Upper lobe of left lung (tissue), 6 donors: ENCODE measurements around the gene KRT6C. TPM values are rescaled to one million over a fixed set of nuclear protein-coding genes. Genes with fewer than 3 reads are reported as not detected.
"Not testable (repeated sequence)": the region's sequence is repeated elsewhere in the genome, so short reads cannot be mapped to it uniquely, and the experiment has no call there.

Experiments
- ATAC-seq, 2 donors: fragments of 200-7000 bp; cut with Tn5 transposase; one replicate each; pipeline ENCODE4 v1.9.1; 2022; ENCODE audit warnings: mild to moderate bottlenecking in 2 of 2, moderate library complexity in 2 of 2; ENCODE audit not compliant: low FRiP score in 2 of 2
- DNase-seq, 2 donors: peaks; one replicate each; pipeline ENCODE4 v3.0.0-alpha.2; 2019 to 2020
- H3K27ac ChIP-seq, 4 donors: fragments of 200-600 bp; sonication (generic); one replicate each; pipeline ENCODE4 v1.5.1; 2016 to 2019
- H3K27me3 ChIP-seq, 4 donors: fragments of 200-600 bp; sonication (generic); one replicate each; pipeline ENCODE4 v1.5.1; 2017 to 2019
- H3K36me3 ChIP-seq, 4 donors: fragments of 200-600 bp; sonication (generic); one replicate each; pipeline ENCODE4 v1.5.1; 2016 to 2019
- H3K4me1 ChIP-seq, 4 donors: fragments of 200-600 bp; sonication (generic); one replicate each; pipeline ENCODE4 v1.5.1; 2018 to 2019
- H3K4me3 ChIP-seq, 4 donors: fragments of 200-600 bp; sonication (generic); one replicate each; pipeline ENCODE4 v1.5.1; 2017 to 2019; ENCODE audit warnings: mild to moderate bottlenecking in 2 of 4, moderate library complexity in 1 of 4
- H3K9me3 ChIP-seq, 4 donors: fragments of 200-600 bp; sonication (generic); one replicate each; pipeline ENCODE4 v1.5.1; 2018 to 2019
- EP300 ChIP-seq, 4 donors: sonication (generic); formaldehyde crosslinking; IDR thresholded peaks; one replicate each; pipeline ENCODE4 v1.5.1; 2017; ENCODE audit warnings: antibody characterized with exemption in 4 of 4, control low read depth in 2 of 4
- POLR2A ChIP-seq, 4 donors: fragments of 450-650 bp; IDR thresholded peaks; one replicate each; pipeline ENCODE4 v1.5.1; 2016 to 2017; ENCODE audit warnings: antibody characterized with exemption in 4 of 4, mild to moderate bottlenecking in 2 of 4
- POLR2AphosphoS5 ChIP-seq, 2 donors: sonication (generic); formaldehyde crosslinking; IDR thresholded peaks; one replicate each; pipeline ENCODE4 v1.5.1; 2017; ENCODE audit warnings: antibody characterized with exemption in 2 of 2
- WGBS, 2 donors: methylation state at CpG; one replicate each; pipeline ENCODE4 v1.1.5; 2017 to 2018; 5-methylcytosine and 5-hydroxymethylcytosine counted together
- total RNA-seq, 6 donors: library from RNA; depleted of rRNA in 4 of 6; stranded (reverse); fragments of >200 nt in 4 of 6; gene quantifications; one replicate each; pipeline versions ENCODE4 v1.1.0 to v1.2.1, GENCODE V29; 2016 to 2021
- TF ChIP-seq, protein P1 (sequence below), 6 experiments: fragments of 450-650 bp in 4 of 6; fragments of 200-600 bp in 2 of 6; sonication (generic) in 2 of 6; IDR thresholded peaks; one replicate each; pipeline ENCODE4 v1.5.1; 2016 to 2019; ENCODE audit warnings: antibody characterized with exemption in 6 of 6
- donor health status: DM: no; HTN: no; CAD: no; lungs with moderate emphysema.
- donor health status: DM: no; HTN: yes; CAD: no; lungs with severe emphysema.

KRT6C gene
- total RNA-seq, 6 donors from 2014 or later: not detected

DNA sequence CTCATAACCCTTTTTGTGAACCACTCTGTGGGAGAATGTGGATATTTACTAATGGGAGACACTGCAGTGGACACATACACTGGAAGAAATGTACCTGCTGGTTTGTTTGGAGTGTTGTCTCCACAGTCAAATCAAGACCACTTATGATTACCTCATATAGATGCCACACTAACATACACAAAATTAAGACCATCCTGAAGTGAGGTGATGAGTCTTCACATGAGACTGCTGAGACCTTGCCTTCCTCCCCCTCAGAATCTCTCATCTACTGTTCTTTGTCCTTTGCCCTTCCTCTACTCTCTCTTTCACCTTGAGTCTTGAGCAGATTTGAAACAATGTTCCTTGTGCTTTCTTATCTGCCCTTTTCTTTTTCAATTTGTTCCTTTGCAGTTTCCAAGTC, 15.1 kb upstream of the KRT6C start:
- DNase-seq: no peak
- ATAC-seq: no peak
- no peak overlapping the region for H3K27ac ChIP-seq
- peaks cover 0 to 4% (median 1%) of the 10 kb centered on the region in 4 donors for H3K4me1 ChIP-seq
- TF ChIP-seq, protein P1, sequence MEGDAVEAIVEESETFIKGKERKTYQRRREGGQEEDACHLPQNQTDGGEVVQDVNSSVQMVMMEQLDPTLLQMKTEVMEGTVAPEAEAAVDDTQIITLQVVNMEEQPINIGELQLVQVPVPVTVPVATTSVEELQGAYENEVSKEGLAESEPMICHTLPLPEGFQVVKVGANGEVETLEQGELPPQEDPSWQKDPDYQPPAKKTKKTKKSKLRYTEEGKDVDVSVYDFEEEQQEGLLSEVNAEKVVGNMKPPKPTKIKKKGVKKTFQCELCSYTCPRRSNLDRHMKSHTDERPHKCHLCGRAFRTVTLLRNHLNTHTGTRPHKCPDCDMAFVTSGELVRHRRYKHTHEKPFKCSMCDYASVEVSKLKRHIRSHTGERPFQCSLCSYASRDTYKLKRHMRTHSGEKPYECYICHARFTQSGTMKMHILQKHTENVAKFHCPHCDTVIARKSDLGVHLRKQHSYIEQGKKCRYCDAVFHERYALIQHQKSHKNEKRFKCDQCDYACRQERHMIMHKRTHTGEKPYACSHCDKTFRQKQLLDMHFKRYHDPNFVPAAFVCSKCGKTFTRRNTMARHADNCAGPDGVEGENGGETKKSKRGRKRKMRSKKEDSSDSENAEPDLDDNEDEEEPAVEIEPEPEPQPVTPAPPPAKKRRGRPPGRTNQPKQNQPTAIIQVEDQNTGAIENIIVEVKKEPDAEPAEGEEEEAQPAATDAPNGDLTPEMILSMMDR (IDR thresholded peaks at IDR 0.05): no peak
- TF ChIP-seq POLR2AphosphoS5 (IDR thresholded peaks at IDR 0.05) (no peak), POLR2A (IDR thresholded peaks at IDR 0.05) (no peak), EP300 (IDR thresholded peaks at IDR 0.05) (no peak)
- H3K27me3 ChIP-seq: no peaks in the 10 kb centered on the region
- no peak overlapping the region for H3K4me3 ChIP-seq
- peaks cover 0 to 4% (median 0%) of the 10 kb centered on the region in 4 donors for H3K9me3 ChIP-seq
- H3K36me3 ChIP-seq: no peaks in the 10 kb centered on the region

DNA sequence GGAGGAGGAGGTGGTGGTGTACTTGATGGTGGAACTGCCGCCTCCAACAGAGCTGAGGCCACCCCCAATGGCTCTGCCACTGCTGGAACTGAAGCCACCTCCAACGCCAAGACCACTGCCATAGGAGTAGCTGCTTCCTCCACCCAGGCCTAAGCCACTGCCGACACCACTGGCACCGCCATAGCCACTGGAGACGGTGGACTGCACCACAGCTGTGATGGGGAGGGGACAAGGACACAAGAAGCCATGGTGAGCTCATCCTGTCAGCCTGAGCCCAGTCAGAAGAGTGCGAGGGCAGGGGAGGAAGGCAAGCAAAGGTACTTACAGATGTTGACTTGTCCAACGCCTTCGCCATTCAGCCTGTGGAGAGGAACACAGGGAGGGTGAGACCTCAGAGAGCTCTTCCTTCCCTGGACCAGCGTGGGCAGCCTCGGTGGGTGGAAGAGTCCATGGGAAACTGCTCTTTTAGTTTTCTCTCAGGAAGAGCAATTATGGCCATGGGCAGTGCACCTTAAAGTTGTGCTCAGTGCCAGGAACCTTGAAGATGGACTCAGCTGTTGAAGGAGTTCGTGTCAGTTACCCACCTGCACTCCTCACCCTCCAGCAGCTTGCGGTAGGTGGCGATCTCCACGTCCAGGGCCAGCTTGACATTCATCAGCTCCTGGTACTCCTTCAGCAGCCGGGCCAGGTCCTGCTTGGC, 14.3 kb upstream of the KRT6C start:
- not testable (repeated sequence) for H3K4me1 ChIP-seq, H3K27me3 ChIP-seq, ATAC-seq, H3K4me3 ChIP-seq, H3K27ac ChIP-seq, H3K9me3 ChIP-seq, H3K36me3 ChIP-seq
- DNase-seq: peak in 1 of 2 donors; percentile 25
- 82 to 83% methylated on average over 5 to 14 of the region's 15 CpGs for whole genome bisulfite sequencing, 2 donors

DNA sequence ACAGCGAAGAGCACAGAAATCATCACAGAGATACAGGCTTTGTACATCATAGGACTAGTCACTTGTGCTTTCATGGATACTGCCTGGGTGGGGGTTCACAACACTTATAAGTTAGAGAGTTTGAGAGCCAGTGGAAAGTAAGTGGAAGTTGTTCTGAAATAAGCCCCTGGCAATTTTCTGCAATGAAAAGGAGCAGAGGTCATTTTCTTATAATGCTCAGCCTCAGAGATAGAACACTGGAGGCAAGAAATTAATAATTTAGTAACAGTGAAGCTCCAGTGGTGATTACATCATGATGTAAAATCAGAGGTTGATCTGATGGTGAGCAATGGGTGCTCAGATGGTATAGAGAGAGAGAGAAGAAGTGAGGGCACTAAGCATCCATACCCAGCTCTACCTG, 13.6 kb upstream of the KRT6C start:
- ATAC-seq: no peak
- WGBS, 2 donors: 38 to 100% methylated on average over 1 of the region's 1 CpG
- H3K9me3 ChIP-seq: peaks cover 0 to 4% (median 0%) of the 10 kb centered on the region in 4 donors

DNA sequence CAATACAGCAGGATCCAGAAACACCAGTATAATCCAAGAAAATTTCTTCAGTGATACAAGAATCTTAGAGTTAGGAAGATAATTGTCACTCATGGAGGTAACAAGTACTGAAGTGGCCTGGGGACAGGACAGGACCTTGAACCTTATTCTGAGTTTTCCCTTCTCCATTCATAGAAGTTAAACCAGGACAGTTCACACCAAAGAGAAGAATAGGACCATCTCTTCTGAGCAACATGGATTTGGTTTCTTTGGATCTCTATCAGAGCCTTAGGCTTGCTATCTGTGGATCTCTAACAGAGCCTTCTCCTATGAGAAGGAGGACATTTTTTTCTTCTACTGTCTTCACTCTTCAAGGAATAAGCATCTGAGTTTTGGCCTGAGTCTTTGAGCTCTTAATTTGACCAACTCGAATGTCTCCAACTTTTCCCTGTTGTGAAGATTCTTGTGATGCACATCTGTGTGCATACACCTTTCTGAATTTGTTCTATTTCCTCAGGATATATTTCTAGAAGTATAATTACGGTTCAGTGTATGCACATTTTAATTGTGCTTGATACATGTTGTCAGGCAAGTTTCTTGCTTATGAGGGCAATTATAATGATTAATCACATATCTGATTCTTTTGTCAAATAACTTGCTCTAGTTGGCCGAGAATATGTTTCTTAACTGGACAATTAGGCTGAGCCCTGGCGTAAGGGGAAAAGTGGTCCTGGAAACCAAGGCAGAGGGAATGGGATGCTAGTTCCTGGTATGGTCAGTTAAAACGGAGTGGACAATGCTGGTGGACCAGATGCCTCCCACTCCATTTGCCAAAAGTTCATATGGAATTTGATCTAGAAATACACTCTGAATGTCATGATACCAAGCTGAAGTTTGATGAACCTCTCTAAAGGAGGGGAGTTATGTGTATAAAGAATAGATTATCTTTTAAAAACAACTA, 12.8 kb upstream of the KRT6C start:
- H3K27me3 ChIP-seq: no peaks in the 10 kb centered on the region
- H3K4me3 ChIP-seq: no peak overlapping the region
- no peak overlapping the region for H3K27ac ChIP-seq
- no peaks in the 10 kb centered on the region for H3K4me1 ChIP-seq
- ATAC-seq: no peak
- H3K9me3 ChIP-seq: peaks cover 0 to 4% (median 0%) of the 10 kb centered on the region in 4 donors
- WGBS, 2 donors: 87% methylated on average over 5 of the region's 5 CpGs
- no peak for DNase-seq
- no peaks in the 10 kb centered on the region for H3K36me3 ChIP-seq
- TF ChIP-seq, protein P1 (IDR thresholded peaks at IDR 0.05): no peak
- no peak for TF ChIP-seq POLR2A (IDR thresholded peaks at IDR 0.05)
- no peak for TF ChIP-seq POLR2AphosphoS5 (IDR thresholded peaks at IDR 0.05)

More for the DNA sequence above, 13.6 kb upstream of the KRT6C start:
- Histone ChIP-seq H3K27ac (no peak overlapping the region), H3K27me3 (no peaks in the 10 kb centered on the region), H3K4me3 (no peak overlapping the region), H3K4me1 (no peaks in the 10 kb centered on the region), H3K36me3 (no peaks in the 10 kb centered on the region)
- TF ChIP-seq POLR2AphosphoS5 (IDR thresholded peaks at IDR 0.05): no peak
- no peak for TF ChIP-seq POLR2A (IDR thresholded peaks at IDR 0.05)
- no peak for TF ChIP-seq EP300 (IDR thresholded peaks at IDR 0.05)
- TF ChIP-seq, protein P1 (IDR thresholded peaks at IDR 0.05): no peak
- DNase-seq: no peak

DNA sequence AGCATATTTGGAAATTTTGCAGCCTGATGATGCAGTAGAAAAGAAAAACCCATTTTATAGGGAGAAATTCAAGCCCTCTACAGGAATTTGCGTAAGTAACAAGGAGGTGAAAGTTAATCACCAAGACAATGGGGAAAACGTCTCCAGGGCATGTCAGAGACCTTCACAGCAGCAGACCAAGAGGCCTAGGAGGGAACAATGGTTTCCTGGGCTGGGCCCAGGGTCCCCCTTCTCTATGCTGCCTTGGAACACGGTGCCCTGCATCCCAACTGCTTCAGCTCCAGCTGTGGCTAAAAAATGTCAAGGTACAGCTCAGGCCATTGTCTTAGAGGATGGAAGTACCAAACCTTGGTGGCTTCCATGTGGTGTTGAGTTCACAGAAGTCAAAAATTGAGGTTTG, 6.5 kb upstream of the KRT6C start:
- Histone ChIP-seq H3K4me3 (no peak overlapping the region), H3K9me3 (peaks cover 0 to 4% (median 0%) of the 10 kb centered on the region in 4 donors), H3K4me1 (no peaks in the 10 kb centered on the region), H3K27me3 (no peaks in the 10 kb centered on the region), H3K27ac (no peak overlapping the region), H3K36me3 (no peaks in the 10 kb centered on the region)
- DNase-seq: no peak
- ATAC-seq: no peak
- WGBS, 2 donors: 56 to 64% methylated on average over 2 to 3 of the region's 3 CpGs
- TF ChIP-seq POLR2AphosphoS5 (IDR thresholded peaks at IDR 0.05) (no peak), EP300 (IDR thresholded peaks at IDR 0.05) (no peak)
